Activated CD8-positive, alpha-beta memory T cell treated with anti-CD3 and anti-CD28 coated beads, Interleukin-2, amount 50 U/mL, for 48 hours (primary cell): ENCODE data around the gene GPLD1.
A peak's percentile ranks its signal among the peaks of the same experiment; 100 is the strongest.
"Not testable (repeated sequence)": the region's sequence is repeated elsewhere in the genome, so short reads cannot be mapped to it uniquely, and the experiment has no call there.

Experiments used
- DNase-seq: peaks from one replicate; pipeline ENCODE4 v3.0.0-alpha.2; 2020

The GPLD1 gene, protein sequence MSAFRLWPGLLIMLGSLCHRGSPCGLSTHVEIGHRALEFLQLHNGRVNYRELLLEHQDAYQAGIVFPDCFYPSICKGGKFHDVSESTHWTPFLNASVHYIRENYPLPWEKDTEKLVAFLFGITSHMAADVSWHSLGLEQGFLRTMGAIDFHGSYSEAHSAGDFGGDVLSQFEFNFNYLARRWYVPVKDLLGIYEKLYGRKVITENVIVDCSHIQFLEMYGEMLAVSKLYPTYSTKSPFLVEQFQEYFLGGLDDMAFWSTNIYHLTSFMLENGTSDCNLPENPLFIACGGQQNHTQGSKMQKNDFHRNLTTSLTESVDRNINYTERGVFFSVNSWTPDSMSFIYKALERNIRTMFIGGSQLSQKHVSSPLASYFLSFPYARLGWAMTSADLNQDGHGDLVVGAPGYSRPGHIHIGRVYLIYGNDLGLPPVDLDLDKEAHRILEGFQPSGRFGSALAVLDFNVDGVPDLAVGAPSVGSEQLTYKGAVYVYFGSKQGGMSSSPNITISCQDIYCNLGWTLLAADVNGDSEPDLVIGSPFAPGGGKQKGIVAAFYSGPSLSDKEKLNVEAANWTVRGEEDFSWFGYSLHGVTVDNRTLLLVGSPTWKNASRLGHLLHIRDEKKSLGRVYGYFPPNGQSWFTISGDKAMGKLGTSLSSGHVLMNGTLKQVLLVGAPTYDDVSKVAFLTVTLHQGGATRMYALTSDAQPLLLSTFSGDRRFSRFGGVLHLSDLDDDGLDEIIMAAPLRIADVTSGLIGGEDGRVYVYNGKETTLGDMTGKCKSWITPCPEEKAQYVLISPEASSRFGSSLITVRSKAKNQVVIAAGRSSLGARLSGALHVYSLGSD

DNA sequence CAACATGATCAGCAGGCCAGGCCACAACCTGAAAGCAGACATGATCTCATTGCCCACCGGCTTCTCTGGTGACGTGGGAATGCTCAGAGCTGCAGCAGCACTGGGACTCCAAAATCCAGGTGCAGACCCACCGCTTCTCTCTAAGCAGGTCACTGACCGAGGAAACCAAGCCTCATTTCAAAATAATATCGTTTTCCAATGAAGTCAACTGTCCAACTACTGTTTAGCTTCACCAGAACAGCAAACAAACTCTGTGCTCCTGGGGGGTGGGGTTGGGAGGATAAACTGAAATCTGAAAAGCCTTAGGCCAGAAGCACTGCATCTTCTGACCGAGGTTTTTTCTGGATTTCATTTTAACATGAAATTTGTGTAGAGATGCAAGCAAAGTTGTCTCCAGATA, at the start of gene GPLD1:
Gene GPLD1, minus strand, starts transcription at position 109 of the 400 bp plus-strand sequence. Its CDS starts 67 bp downstream, at position 42.
- DNase-seq = no peak

GRCh38 chr6:24537771-24538385, 48.5 kb upstream of the GPLD1 start:
- no peak for DNase-seq

DNA sequence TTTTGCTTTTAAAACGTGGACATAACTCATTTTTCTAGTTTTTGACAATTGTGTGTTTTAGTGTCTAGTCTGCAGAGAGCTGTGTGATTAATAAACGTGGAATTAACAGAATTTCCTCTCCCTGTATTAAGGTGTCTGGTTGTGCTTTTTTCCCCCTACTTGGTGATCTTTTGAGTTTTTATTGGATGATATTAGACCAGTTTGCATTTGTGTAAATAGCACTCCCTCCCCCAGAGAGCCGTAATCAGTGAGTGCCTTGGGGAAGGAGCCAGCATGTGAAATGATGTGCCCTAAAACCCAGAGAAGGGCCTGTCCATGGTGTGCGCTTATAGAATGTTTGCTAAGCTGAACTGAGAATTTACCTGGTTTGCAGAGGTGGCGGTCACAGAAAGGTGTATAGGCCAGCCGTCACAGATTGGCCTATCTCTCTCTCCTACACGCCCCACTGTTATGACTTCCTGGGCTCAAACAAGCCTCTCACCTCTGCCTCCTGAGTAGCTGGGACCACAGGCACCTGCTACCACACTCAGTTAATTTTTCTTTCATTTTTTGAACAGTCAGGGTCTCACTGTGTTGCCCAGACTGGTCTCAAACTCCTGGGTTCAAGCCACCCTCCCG, 47.8 kb upstream of the GPLD1 start:
- no peak for DNase-seq

DNA sequence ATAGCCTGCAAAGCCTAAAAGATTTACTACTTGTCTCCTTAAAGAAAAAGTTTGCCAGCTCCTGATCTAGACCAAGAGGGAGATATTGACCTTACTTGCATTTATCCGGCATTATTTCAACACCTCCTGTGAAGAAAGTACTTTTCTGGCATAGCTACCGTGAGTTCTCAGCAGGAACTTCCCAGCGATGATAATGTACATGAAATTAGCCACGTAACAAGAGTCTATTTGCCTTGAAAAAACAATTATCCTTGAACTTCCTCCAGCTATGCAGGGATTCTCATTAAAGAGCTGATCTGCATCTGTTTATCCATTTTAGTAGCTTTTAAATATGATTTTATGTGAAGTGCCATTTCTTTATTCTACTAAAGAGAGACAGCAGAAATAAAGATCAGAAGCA, 47.1 kb upstream of the GPLD1 start:
- no peak for DNase-seq

GRCh38 chr6:24535210-24535609, 45.8 kb upstream of the GPLD1 start:
- DNase-seq = no peak

- DNase-seq = no peak
These were observed 45.0 kb upstream of the GPLD1 start for GRCh38 chr6:24534329-24534728.

DNA sequence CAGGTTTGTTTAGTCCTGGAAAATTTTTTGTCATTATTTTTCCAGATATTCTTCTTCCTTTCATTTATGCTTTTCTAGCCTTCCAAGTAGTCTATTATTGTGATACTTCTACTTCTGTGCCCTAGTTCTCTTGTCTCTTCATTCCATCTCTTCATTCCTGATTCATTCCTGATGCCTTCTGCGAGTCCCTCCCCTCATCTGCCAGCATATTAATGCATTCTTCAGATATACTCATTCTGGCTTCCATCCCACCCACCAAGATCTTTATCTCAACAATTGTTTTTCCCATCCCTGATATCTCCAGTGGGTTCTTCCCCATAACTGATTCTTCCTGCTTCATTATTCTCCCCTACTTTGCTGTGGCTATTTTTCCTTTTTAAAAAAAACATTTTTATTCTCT, 40.6 kb upstream of the GPLD1 start:
- DNase-seq = no peak

- no peak for DNase-seq
These were observed 35.4 kb upstream of the GPLD1 start for GRCh38 chr6:24524805-24525204.

DNA sequence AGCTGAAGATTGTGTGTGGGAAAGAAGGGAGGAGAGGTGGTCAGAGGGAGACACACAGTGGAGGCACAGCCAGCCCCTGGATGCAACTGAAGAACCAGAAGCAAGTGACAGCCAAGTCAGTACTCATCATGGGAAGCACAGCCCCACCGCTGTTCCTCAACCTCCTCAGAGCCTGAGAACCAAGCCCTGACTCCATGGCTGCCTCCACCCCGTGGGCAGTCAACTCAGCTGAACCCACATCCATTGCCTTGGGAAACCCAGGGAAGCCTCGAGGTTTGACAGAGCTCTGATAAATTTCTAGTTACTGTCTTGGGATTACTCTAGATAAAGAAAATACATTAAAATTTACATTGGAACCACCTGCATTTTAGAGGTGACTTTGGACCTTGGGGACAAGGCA, 35.0 kb upstream of the GPLD1 start:
- DNase-seq = no peak

DNA sequence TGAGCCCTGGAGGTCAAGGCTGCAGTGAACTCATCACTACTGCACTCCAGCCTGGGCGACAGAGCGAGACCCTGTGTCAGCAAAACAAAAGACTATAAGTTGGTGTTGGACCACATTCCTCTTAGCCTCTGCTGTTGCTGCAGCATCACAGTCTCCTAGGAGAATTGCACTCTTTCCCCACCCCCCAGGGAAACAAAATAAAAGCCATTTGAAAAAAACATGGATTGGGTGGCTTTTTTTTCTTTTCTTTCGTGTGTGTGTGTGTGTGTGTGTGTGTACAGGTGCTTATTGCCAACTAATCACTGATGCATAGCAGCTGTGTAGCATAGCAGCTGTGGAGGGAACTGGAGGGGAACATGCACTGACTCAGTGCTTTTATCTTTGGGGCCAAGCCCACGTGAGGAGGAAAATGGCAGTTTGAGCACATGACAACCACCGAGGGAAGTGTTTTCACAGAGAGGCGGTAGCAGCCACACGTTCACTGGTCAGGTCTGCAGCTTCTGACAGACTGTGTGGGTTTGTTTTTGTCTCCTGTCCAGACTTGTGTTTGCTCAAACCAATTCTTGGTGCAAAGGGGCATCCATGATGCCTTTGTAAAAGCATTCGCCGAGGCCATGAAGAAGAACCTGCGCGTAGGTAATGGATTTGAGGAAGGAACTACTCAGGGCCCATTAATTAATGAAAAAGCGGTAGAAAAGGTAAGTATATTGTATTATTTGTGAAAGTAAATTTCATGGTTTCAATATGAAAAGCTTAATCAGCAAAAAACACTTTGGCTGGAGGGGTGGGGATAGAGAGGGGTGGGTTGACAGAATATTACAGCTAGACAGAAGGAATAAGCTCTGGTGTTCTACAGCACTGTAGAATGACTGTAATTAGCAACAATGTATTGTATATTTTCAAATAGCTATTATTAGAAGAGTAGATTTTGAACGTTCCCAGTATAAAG, 33.1 kb upstream of the GPLD1 start:
- DNase-seq = no peak

GRCh38 chr6:24520929-24521546, 31.7 kb upstream of the GPLD1 start:
- DNase-seq = peak; percentile 60

DNA sequence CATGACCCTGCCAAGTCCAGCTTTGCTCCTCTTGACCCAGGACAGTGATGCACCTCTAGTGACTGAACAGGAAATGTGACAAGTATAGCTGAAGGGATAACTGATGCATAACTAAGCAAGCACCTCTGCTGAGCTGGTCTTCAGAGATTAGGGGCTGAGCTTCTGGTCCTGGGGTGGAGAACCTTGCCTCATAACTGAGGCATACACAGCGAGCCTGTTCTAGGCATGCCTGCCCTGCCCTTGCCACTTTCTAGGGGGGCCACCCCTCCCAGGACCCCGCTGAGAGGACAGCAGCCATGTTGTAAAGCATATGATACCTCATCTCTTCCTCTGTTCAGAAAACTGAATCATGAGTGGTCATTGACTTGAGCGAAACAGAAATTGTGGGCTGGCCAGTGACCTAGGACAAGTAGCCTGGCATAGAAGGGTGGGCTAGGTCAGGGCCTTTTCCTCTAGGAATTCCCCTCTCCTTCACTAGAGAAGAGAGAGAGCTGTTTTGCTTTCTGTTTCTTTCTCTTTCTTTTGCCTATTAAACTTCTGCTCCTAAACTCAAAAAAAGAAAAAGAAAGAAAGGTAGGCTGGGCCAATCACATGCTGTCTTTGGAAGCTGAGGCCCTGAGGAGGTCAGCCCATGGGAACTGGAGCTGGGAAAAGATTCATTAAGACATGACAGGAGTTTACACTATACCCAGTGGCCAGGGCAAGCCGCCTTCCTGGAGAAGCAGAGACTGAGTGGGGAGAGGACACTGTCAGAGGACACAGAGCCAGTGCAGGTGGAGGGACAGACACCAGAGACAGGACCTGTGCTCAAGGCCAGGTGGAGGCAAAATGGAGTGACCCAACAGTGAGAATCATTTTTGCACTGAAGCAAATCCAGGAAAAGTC, 28.5 kb upstream of the GPLD1 start:
- DNase-seq = no peak

- DNase-seq = peak; percentile 18
These were observed 24.2 kb upstream of the GPLD1 start for GRCh38 chr6:24513602-24514001.

- DNase-seq = not testable (repeated sequence)
These were observed 22.6 kb upstream of the GPLD1 start for GRCh38 chr6:24511976-24512375.

- DNase-seq = no peak
These were observed 17.6 kb upstream of the GPLD1 start for GRCh38 chr6:24506814-24507520.

GRCh38 chr6:24504649-24505586, 15.5 kb upstream of the GPLD1 start:
- no peak for DNase-seq

DNA sequence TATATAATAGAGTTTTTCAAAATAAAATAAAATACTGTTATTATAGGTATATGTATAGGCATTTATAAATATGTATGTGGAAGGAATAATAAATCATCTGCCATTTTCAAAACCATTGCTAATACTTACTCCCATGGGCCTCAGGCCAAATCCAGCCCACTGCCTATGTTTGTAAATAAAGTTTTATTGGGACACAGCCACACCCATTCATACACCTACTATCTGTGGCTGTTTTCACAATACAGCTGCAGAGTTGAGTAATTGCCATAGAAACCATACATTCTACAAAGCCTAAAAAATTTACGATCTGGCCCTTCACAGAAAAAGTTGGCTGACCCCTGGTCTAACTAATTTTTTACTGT, 14.9 kb upstream of the GPLD1 start:
- DNase-seq = no peak

DNA sequence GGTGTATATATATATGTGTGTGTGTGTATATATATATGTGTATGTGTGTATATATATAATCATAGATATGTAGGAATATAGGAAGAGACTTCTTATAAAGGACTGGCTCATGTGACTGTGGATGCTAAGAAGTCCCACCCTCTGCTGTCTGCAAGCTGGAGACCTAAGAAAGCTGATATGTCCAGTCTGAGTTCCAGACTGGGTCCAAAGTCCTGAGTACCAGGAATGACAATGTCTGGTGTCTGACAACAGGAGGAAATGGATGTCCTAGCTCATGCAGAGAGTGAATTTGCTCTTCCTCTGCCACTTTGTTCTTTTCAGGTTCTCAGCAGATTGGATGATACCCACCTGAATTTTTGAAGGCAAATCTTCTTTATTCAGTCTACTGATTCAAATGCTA, 12.5 kb upstream of the GPLD1 start:
- no peak for DNase-seq

DNA sequence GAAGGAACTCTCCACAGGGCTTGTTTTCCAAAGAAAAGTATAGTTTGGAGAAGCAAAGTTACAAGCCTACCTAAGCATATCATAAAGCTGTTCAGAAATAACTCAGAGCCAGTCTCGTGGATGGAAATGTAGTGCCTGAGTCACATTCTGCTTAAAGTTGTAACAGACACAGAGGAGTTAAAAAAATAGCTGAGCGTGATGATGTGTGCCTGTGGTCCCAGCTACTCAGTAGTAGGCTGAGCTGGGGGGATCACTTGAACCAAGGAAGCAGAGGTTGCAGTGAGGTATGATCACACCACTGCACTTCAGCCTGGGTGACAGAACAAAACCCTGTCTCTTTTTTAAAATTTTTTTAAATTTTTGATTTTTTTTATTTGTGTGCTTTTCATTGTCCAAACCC, 12.0 kb upstream of the GPLD1 start:
- no peak for DNase-seq
